PC-3 (cell line): ENCODE data around the gene LMAN1. TPM values are rescaled to one million over a fixed set of nuclear protein-coding genes. Genes with fewer than 3 reads are reported as not detected.

Experiments
- ATAC-seq: fragments of 200-7000 bp; cut with Tn5 transposase; 2 replicates; pipeline ENCODE4 v1.9.1; 2020; ENCODE audit warnings: mild to moderate bottlenecking, moderate library complexity
- BruUV-seq: library from RNA; stranded (reverse); fragments of 400-500 nt; replicated peaks from 2 replicates; lab custom pipeline; 2021; lab: Mats Ljungman, UMichigan
- CTCF ChIA-PET: fragments of 300-600 bp; sonication (Branson Sonifier 250); formaldehyde crosslinking; loops from one replicate; lab custom pipeline; 2022; ENCODE audit warnings: antibody characterized with exemption; lab: Charles Lee
- POLR2A ChIA-PET: fragments of 300-600 bp; sonication (Branson Sonifier 250); formaldehyde crosslinking; loops from one replicate; lab custom pipeline; 2022; ENCODE audit warnings: antibody characterized with exemption; ENCODE audit not compliant: unreplicated experiment; lab: Charles Lee
- DNase-seq: peaks from one replicate; pipeline ENCODE4 v3.0.0-alpha.2; 2015
- H2AFZ ChIP-seq: fragments of 300-600 bp; sonication (generic); 2 replicates; pipeline ENCODE4 v1.6.0; 2016; ENCODE audit warnings: antibody characterized with exemption, low read length
- H3F3A ChIP-seq: fragments of 300-600 bp; sonication (generic); one replicate; pipeline ENCODE4 v1.6.0; 2017; ENCODE audit warnings: antibody characterized with exemption, low read length, control low read depth, mild to moderate bottlenecking; ENCODE audit not compliant: unreplicated experiment
- H3K27ac ChIP-seq: fragments of 300-600 bp; sonication (generic); 2 replicates; pipeline ENCODE4 v1.5.1; 2016; ENCODE audit warnings: mild to moderate bottlenecking, low read length
- H3K27me3 ChIP-seq: fragments of 300-600 bp; sonication (generic); 2 replicates; pipeline ENCODE4 v1.6.1; 2016; ENCODE audit warnings: low read length, mixed read lengths
- H3K36me3 ChIP-seq: fragments of 300-600 bp; sonication (generic); 2 replicates; pipeline ENCODE4 v1.6.1; 2016; ENCODE audit warnings: low read depth, mixed run types, low read length, mixed read lengths
- H3K4me1 ChIP-seq: fragments of 300-600 bp; sonication (generic); 2 replicates; pipeline ENCODE4 v1.5.1; 2016; ENCODE audit warnings: low read length; ENCODE audit not compliant: insufficient read depth
- H3K4me2 ChIP-seq: fragments of 300-600 bp; sonication (generic); 2 replicates; pipeline ENCODE4 v1.6.0; 2016; ENCODE audit warnings: low read length
- H3K4me3 ChIP-seq: fragments of 300-600 bp; sonication (generic); 2 replicates; pipeline ENCODE4 v1.5.1; 2016; ENCODE audit warnings: mild to moderate bottlenecking, low read length, mixed read lengths
- H3K79me2 ChIP-seq: fragments of 300-600 bp; sonication (generic); 2 replicates; pipeline ENCODE4 v1.6.1; 2017; ENCODE audit warnings: low read length, mixed read lengths
- H3K9ac ChIP-seq: fragments of 300-600 bp; sonication (generic); 2 replicates; pipeline ENCODE4 v1.6.0; 2016; ENCODE audit warnings: mild to moderate bottlenecking, low read length
- H3K9me2 ChIP-seq: fragments of 300-600 bp; sonication (generic); replicated peaks from 2 replicates; pipeline ENCODE4 v1.6.1; 2016; ENCODE audit warnings: mixed run types, low read length, mixed read lengths
- H3K9me3 ChIP-seq: fragments of 300-600 bp; sonication (generic); 2 replicates; pipeline ENCODE4 v1.6.1; 2016; ENCODE audit warnings: low read length, mixed read lengths
- H4K20me1 ChIP-seq: fragments of 300-600 bp; sonication (generic); 2 replicates; pipeline ENCODE4 v1.6.1; 2016; ENCODE audit warnings: low read length, mixed read lengths
- EZH2 ChIP-seq: fragments of 300-600 bp; sonication (generic); IDR thresholded peaks from one replicate; pipeline ENCODE4 v1.6.1; 2017; ENCODE audit warnings: antibody characterized with exemption, mild to moderate bottlenecking, low read length; ENCODE audit not compliant: unreplicated experiment
- EZH2phosphoT487 ChIP-seq: fragments of 300-600 bp; sonication (generic); IDR thresholded peaks from 2 replicates; pipeline ENCODE4 v1.6.1; 2018; ENCODE audit warnings: mild to moderate bottlenecking, antibody characterized with exemption, low read length, borderline replicate concordance
- intact Hi-C: fragments of 100-400 bp; cut with micrococcal nuclease; formaldehyde crosslinking; loops from 2 replicates; pipeline ENCODE4 v1.9.0; 2023
- total RNA-seq: library from RNA; depleted of rRNA; stranded (reverse); fragments of >200 nt; gene quantifications from 2 replicates; pipeline ENCODE4 v1.2.3, GENCODE V29; 2014
- TF ChIP-seq, protein P1 (sequence below): fragments of 300-600 bp; sonication (generic); conservative IDR thresholded peaks from 2 replicates; pipeline ENCODE4 v1.5.1; 2017; ENCODE audit warnings: antibody characterized with exemption, low read depth, mild to moderate bottlenecking, low read length

Gene LMAN1
- total RNA-seq, 1 experiment from 2014 or later: 126 TPM

DNA sequence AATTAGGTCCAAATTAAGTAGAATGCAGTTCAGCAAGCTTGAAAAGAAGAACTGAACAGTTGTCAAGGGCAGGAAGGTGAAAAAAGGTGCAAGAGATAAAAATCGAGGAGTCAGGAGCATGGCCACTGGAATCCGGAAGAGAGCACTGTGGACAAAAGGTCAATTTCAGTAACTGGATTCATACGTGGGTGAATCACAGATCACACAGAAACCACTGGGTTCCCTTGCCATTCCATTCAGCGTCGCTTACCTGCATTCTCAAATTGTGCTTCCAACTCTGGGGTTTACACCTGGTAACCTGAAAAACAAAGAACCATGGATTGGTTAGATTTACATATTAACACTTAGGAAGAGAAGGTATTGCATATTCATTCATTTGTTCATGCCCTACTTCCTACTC lies 21.6 kb upstream of the LMAN1 start:
- no peak overlapping the region for H3K4me3 ChIP-seq
- no peak for ATAC-seq

DNA sequence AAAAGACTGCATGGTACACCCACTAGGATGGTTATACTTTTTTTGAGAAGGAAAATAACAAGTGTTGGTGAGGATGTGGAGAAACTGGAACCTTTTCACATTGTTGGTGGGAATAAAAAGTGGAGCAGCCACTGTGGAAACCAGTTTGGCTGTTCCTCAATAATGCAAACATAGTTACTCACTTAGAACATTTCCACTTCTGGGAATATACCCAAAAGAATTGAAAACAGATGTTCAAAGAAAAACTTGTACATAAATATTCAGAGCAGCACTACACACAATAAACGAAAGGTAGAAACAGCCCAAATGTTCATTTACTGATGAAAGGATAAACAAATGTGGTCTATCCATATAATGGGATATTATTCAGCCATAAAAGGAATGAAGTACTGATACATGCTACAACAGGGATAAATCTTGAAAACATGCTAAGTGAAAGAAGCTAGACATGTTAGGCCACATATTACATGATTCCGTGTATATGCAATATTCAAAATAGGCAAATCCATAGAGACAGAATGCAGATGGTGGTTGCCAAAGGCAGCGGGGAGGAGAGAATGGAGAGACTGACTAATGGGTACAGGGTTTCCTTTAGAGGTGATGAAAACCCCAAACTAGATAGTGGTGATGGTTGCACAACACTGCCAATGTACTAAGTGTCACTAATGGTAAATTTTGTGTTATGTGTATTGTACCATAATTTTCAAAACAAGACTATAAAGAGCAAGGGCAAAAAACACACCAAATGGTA lies 20.9 kb upstream of the LMAN1 start:
- H3K27me3 ChIP-seq: no peaks in the 10 kb centered on the region
- no peak for ATAC-seq
- H3K9me2 ChIP-seq: no peaks in the 10 kb centered on the region
- no peak overlapping the region for H3K4me2 ChIP-seq
- H3K9me3 ChIP-seq: no peaks in the 10 kb centered on the region
- no TSS peak for BruUV-seq
- intact Hi-C loops: no loop called here
- DNase-seq: no peak
- TF ChIP-seq EZH2 (no peak), EZH2phosphoT487 (no peak)
- TF ChIP-seq, protein P1, sequence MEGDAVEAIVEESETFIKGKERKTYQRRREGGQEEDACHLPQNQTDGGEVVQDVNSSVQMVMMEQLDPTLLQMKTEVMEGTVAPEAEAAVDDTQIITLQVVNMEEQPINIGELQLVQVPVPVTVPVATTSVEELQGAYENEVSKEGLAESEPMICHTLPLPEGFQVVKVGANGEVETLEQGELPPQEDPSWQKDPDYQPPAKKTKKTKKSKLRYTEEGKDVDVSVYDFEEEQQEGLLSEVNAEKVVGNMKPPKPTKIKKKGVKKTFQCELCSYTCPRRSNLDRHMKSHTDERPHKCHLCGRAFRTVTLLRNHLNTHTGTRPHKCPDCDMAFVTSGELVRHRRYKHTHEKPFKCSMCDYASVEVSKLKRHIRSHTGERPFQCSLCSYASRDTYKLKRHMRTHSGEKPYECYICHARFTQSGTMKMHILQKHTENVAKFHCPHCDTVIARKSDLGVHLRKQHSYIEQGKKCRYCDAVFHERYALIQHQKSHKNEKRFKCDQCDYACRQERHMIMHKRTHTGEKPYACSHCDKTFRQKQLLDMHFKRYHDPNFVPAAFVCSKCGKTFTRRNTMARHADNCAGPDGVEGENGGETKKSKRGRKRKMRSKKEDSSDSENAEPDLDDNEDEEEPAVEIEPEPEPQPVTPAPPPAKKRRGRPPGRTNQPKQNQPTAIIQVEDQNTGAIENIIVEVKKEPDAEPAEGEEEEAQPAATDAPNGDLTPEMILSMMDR: no peak
- no peaks in the 10 kb centered on the region for H3F3A ChIP-seq
- CTCF ChIA-PET: no interaction called here
- H3K4me3 ChIP-seq: no peak overlapping the region
- no peaks in the 10 kb centered on the region for H3K36me3 ChIP-seq
- no peaks in the 10 kb centered on the region for H3K79me2 ChIP-seq
- no peak overlapping the region for H3K9ac ChIP-seq
- no peak overlapping the region for H2AFZ ChIP-seq
- POLR2A ChIA-PET: no interaction called here
- H3K27ac ChIP-seq: no peak overlapping the region
- H3K4me1 ChIP-seq: peaks cover 20% of the 10 kb centered on the region
- no peaks in the 10 kb centered on the region for H4K20me1 ChIP-seq

More for the DNA sequence above, 21.6 kb upstream of the LMAN1 start:
- no peaks in the 10 kb centered on the region for H4K20me1 ChIP-seq
- no peaks in the 10 kb centered on the region for H3F3A ChIP-seq
- no peak overlapping the region for H3K9ac ChIP-seq
- H3K27me3 ChIP-seq: no peaks in the 10 kb centered on the region
- no peak overlapping the region for H3K4me2 ChIP-seq
- peak; percentile 48 for DNase-seq
- ChIA-PET CTCF (no interaction called here), POLR2A (no interaction called here)
- H3K27ac ChIP-seq: no peak overlapping the region
- H3K4me1 ChIP-seq: peaks cover 19% of the 10 kb centered on the region
- no peak for TF ChIP-seq EZH2
- H3K79me2 ChIP-seq: no peaks in the 10 kb centered on the region
- no TSS peak for BruUV-seq
- H3K9me2 ChIP-seq: no peaks in the 10 kb centered on the region
- H2AFZ ChIP-seq: no peak overlapping the region
- intact Hi-C loops: no loop called here
- no peaks in the 10 kb centered on the region for H3K9me3 ChIP-seq
- no peaks in the 10 kb centered on the region for H3K36me3 ChIP-seq

DNA sequence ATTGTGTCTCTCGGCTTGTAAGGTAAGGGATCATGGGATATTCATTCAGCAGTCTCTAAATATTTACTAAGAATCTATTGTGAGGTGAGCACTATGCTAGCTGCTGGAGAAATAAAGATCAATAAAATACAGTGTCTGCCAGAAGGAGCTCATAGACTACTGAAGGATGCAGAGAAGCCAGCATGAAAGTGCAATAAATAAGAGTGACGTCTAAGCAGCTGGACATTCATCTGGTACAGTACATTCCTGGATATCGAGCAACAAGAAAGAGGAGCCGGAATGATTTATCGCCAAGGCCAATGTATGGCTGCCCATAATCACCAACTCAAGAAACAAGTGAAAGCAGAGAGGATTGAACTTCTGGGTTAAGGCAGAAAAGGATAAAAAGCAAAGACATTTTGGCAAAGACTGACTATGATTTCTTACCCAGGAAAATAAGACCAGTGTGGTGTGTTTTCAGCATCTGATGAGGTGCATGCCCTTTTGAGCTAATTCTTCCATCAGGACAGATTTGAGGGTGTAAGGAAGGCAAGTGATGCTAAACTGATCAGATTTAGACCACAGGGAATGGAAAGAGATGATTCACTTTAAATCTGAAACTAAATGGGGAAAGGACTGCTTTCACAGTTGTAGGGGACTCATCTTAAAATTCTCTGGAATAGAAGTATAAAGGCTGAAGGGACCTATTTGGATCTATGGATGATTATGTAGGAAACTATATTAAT lies 18.7 kb upstream of the LMAN1 start:
- Histone ChIP-seq H3K27ac (no peak overlapping the region), H3K4me3 (no peak overlapping the region), H3K9me2 (no peaks in the 10 kb centered on the region), H3K4me1 (peaks cover 20% of the 10 kb centered on the region), H4K20me1 (no peaks in the 10 kb centered on the region), H3K27me3 (no peaks in the 10 kb centered on the region), H3K9me3 (no peaks in the 10 kb centered on the region), H3K36me3 (no peaks in the 10 kb centered on the region), H3K79me2 (no peaks in the 10 kb centered on the region), H3K9ac (no peak overlapping the region), H3K4me2 (no peak overlapping the region), H3F3A (no peaks in the 10 kb centered on the region), H2AFZ (no peak overlapping the region)
- TF ChIP-seq EZH2: no peak
- TF ChIP-seq, protein P1: no peak
- intact Hi-C loops: no loop called here
- DNase-seq: no peak
- ATAC-seq: no peak
- ChIA-PET POLR2A (no interaction called here), CTCF (no interaction called here)
- no TSS peak for BruUV-seq
